Esophagus (tissue), 2 donors: ENCODE measurements around the gene OR52N1. TPM values are rescaled to one million over a fixed set of nuclear protein-coding genes. Genes with fewer than 3 reads are reported as not detected.

Source experiments
- H3K27ac ChIP-seq, 2 donors: one replicate each; pipeline ENCODE4 v1.5.1; 2013; ENCODE audit warnings: low read depth in 2 of 2, mild to moderate bottlenecking in 2 of 2, inconsistent platforms in 1 of 2, low read length in 1 of 2, moderate library complexity in 1 of 2
- H3K27me3 ChIP-seq, 2 donors: one replicate each; pipeline ENCODE4 v1.6.1; 2013; ENCODE audit warnings: low read length in 2 of 2, control low read depth in 1 of 2, mild to moderate bottlenecking in 1 of 2; ENCODE audit not compliant: insufficient read depth in 2 of 2, control insufficient read depth in 1 of 2
- H3K36me3 ChIP-seq, 2 donors: one replicate each; pipeline ENCODE4 v1.6.1; 2013; ENCODE audit warnings: low read length in 1 of 2; ENCODE audit not compliant: control insufficient read depth in 2 of 2, insufficient read depth in 2 of 2
- H3K4me1 ChIP-seq, 2 donors: one replicate each; pipeline ENCODE4 v1.6.1; 2013; ENCODE audit warnings: low read length in 1 of 2; ENCODE audit not compliant: control insufficient read depth in 2 of 2, insufficient read depth in 2 of 2
- H3K4me3 ChIP-seq, 2 donors: one replicate each; pipeline ENCODE4 v1.5.1; 2013; ENCODE audit warnings: low read length in 2 of 2, mild to moderate bottlenecking in 2 of 2, low read depth in 1 of 2, moderate library complexity in 1 of 2
- H3K9me3 ChIP-seq, 2 donors: one replicate each; pipeline ENCODE4 v1.6.1; 2013; ENCODE audit warnings: mild to moderate bottlenecking in 2 of 2, low read depth in 1 of 2, low read length in 1 of 2, moderate library complexity in 1 of 2; ENCODE audit not compliant: control insufficient read depth in 2 of 2, insufficient read depth in 1 of 2
- WGBS, 2 donors: extraction: QIAGEN DNeasy Blood & Tissue Kit; methylation state at CpG; one replicate each; pipeline ENCODE4 v1.1.7; 2013; 5-methylcytosine and 5-hydroxymethylcytosine counted together
- polyA plus RNA-seq, 2 donors: library from polyadenylated mRNA; stranded (reverse); fragments of 200-250 nt; gene quantifications; one replicate each; pipeline ENCODE4 v1.2.3, GENCODE V29; 2013
- donor health status: healthy with polysubstance abuse.
- donor health status: Bipolar disorder and iron deficiency.

Gene OR52N1
- polyA plus RNA-seq = not detected

GRCh38 chr11:5791165-5791564 is at the start of gene OR52N1:
Gene OR52N1 (minus strand): TSS chr11:5791265. CDS start chr11:5788816, 2,449 bp downstream.
- H3K36me3 ChIP-seq = no peaks in the 10 kb centered on the region
- H3K4me3 ChIP-seq = no peak within 1 kb of the TSS
- H3K27ac ChIP-seq = no peak within 1 kb of the TSS
- no peaks in the 10 kb centered on the region for H3K4me1 ChIP-seq
- WGBS, 2 donors = 67 to 72% methylated on average over 3 of the region's 3 CpGs
- H3K27me3 ChIP-seq = no peaks in the 10 kb centered on the region
- H3K9me3 ChIP-seq = no peaks in the 10 kb centered on the region

GRCh38 chr11:5837695-5838094 is 46.6 kb upstream of the OR52N1 start:
- Histone ChIP-seq H3K4me1 (no peaks in the 10 kb centered on the region), H3K27ac (no peak overlapping the region), H3K36me3 (no peaks in the 10 kb centered on the region), H3K9me3 (no peaks in the 10 kb centered on the region), H3K27me3 (no peaks in the 10 kb centered on the region), H3K4me3 (no peak overlapping the region)
- WGBS, 2 donors = 85 to 89% methylated on average over 2 of the region's 2 CpGs

GRCh38 chr11:5833446-5833845 is 42.4 kb upstream of the OR52N1 start:
- 39 to 52% methylated on average over 2 of the region's 2 CpGs for WGBS, 2 donors
- Histone ChIP-seq H3K4me1 (no peaks in the 10 kb centered on the region), H3K9me3 (no peaks in the 10 kb centered on the region), H3K27me3 (no peaks in the 10 kb centered on the region), H3K36me3 (no peaks in the 10 kb centered on the region), H3K27ac (no peak overlapping the region), H3K4me3 (no peak overlapping the region)

GRCh38 chr11:5831196-5831829 is 40.2 kb upstream of the OR52N1 start:
- Histone ChIP-seq H3K4me1 (no peaks in the 10 kb centered on the region), H3K9me3 (no peaks in the 10 kb centered on the region), H3K36me3 (no peaks in the 10 kb centered on the region), H3K4me3 (no peak overlapping the region), H3K27ac (no peak overlapping the region), H3K27me3 (no peaks in the 10 kb centered on the region)
- 75 to 85% methylated on average over 6 of the region's 6 CpGs for WGBS, 2 donors

- Histone ChIP-seq H3K27me3 (no peaks in the 10 kb centered on the region), H3K36me3 (no peaks in the 10 kb centered on the region), H3K4me3 (no peak overlapping the region), H3K27ac (no peak overlapping the region), H3K9me3 (no peaks in the 10 kb centered on the region), H3K4me1 (no peaks in the 10 kb centered on the region)
- WGBS, 2 donors = 18 to 38% methylated on average over 1 of the region's 1 CpG
These were observed 27.3 kb upstream of the OR52N1 start for GRCh38 chr11:5818245-5818886.

GRCh38 chr11:5815534-5815933 is 24.5 kb upstream of the OR52N1 start:
- H3K9me3 ChIP-seq = no peaks in the 10 kb centered on the region
- no peak overlapping the region for H3K27ac ChIP-seq
- no peaks in the 10 kb centered on the region for H3K27me3 ChIP-seq
- no peaks in the 10 kb centered on the region for H3K36me3 ChIP-seq
- WGBS, 2 donors = 50 to 65% methylated on average over 4 of the region's 4 CpGs
- no peaks in the 10 kb centered on the region for H3K4me1 ChIP-seq
- no peak overlapping the region for H3K4me3 ChIP-seq

GRCh38 chr11:5809905-5810795 is 19.1 kb upstream of the OR52N1 start:
- Histone ChIP-seq H3K4me3 (no peak overlapping the region), H3K27me3 (no peaks in the 10 kb centered on the region), H3K36me3 (no peaks in the 10 kb centered on the region), H3K9me3 (no peaks in the 10 kb centered on the region), H3K27ac (no peak overlapping the region), H3K4me1 (no peaks in the 10 kb centered on the region)
- 75 to 76% methylated on average over 6 of the region's 6 CpGs for WGBS, 2 donors

- H3K36me3 ChIP-seq = no peaks in the 10 kb centered on the region
- 36 to 42% methylated on average over 5 of the region's 5 CpGs for WGBS, 2 donors
- H3K9me3 ChIP-seq = no peaks in the 10 kb centered on the region
- H3K4me3 ChIP-seq = peak overlapping the region; percentile 17 to 48
- no peaks in the 10 kb centered on the region for H3K4me1 ChIP-seq
- no peak overlapping the region for H3K27ac ChIP-seq
- no peaks in the 10 kb centered on the region for H3K27me3 ChIP-seq
These were observed 18.1 kb upstream of the OR52N1 start for GRCh38 chr11:5809122-5809519.

GRCh38 chr11:5808500-5809121 is 17.5 kb upstream of the OR52N1 start, which contains the start of gene OR52N2:
Gene OR52N2 (plus strand): TSS chr11:5808924. CDS start chr11:5820336, 11,412 bp downstream.
- Histone ChIP-seq H3K9me3 (no peaks in the 10 kb centered on the region), H3K4me3 (peak within 1 kb of the TSS; percentile 17 to 48), H3K27me3 (no peaks in the 10 kb centered on the region), H3K27ac (no peak within 1 kb of the TSS), H3K4me1 (no peaks in the 10 kb centered on the region), H3K36me3 (no peaks in the 10 kb centered on the region)
- WGBS, 2 donors = 9 to 12% methylated on average over 24 of the region's 24 CpGs
